Glutamatergic neuron (in vitro differentiated cells): Measurements from ENCODE around the gene DIDO1. TPM values are rescaled to one million over a fixed set of nuclear protein-coding genes. Genes with fewer than 3 reads are reported as not detected.
"Not testable (repeated sequence)": the region's sequence is repeated elsewhere in the genome, so short reads cannot be mapped to it uniquely, and the experiment has no call there.

ENCODE experiments used
- DNase-seq: peaks from one replicate; pipeline ENCODE4 v3.0.0; 2022
- H3K27ac Mint-ChIP-seq: one replicate; pipeline ENCODE4 v1.8.0; 2020; ENCODE audit warnings: mild to moderate bottlenecking, mixed read lengths, inconsistent platforms; ENCODE audit not compliant: unreplicated experiment
- H3K27me3 Mint-ChIP-seq: one replicate; pipeline ENCODE4 v1.8.0; 2020; ENCODE audit warnings: mild to moderate bottlenecking, moderate library complexity, mixed read lengths, inconsistent platforms; ENCODE audit not compliant: unreplicated experiment
- H3K36me3 Mint-ChIP-seq: one replicate; pipeline ENCODE4 v1.8.0; 2020; ENCODE audit warnings: mild to moderate bottlenecking, mixed read lengths, inconsistent platforms; ENCODE audit not compliant: unreplicated experiment
- H3K4me1 Mint-ChIP-seq: one replicate; pipeline ENCODE4 v1.8.0; 2020; ENCODE audit warnings: mild to moderate bottlenecking, low read depth, mixed read lengths, inconsistent platforms; ENCODE audit not compliant: unreplicated experiment
- H3K4me3 Mint-ChIP-seq: one replicate; pipeline ENCODE4 v1.8.0; 2020; ENCODE audit warnings: mild to moderate bottlenecking, mixed read lengths, inconsistent platforms; ENCODE audit not compliant: unreplicated experiment
- H3K9me3 Mint-ChIP-seq: one replicate; pipeline ENCODE4 v1.8.0; 2020; ENCODE audit warnings: mild to moderate bottlenecking, moderate library complexity, mixed read lengths, inconsistent platforms; ENCODE audit not compliant: unreplicated experiment
- total RNA-seq: library from RNA; stranded (reverse); fragmentation: NEBNext Ultra II Directional; extraction: Animal tissue kit (Norgen Biotek cat#: 25700); gene quantifications from one replicate; pipeline ENCODE4 v1.2.1, GENCODE V29; 2021; ENCODE audit not compliant: unreplicated experiment
- TF ChIP-seq, protein P1 (sequence below): fragments of 200-600 bp; sonication (generic); IDR thresholded peaks from one replicate; pipeline ENCODE4 v1.5.0; 2021; ENCODE audit not compliant: partially characterized antibody, unreplicated experiment

The DIDO1 gene
- total RNA-seq, 1 donor from 2014 or later = 77.8 TPM

DNA sequence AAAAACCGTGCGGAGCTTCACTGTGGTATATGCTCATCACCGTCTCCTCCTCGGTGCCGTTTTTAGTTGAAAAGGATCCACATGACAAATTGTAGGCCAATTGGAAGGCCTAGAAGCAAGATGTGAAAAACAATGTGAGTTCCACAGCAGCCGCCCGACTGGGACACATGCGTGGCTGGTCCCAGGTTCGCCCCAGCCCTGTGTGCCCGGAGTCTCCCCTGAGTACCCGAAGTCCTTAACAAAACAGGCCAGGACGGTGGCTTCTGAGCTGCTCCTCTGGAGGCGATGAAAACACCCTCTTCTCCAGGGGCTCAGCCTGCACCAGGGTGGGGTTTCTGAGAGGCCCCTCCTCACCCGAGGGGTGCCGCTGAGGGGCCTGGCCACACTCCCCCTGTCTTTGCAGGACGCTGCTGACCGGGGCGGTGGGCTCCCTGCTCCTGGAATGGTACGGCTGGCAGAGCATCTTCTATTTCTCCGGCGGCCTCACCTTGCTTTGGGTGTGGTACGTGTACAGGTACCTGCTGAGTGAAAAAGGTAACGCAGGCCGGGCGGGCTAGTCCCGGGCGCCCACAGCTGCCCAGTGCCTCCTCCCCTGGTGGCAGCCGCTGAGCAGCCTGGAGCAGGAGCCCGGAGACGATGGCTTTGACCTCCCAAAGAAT is 36.0 kb upstream of the DIDO1 start:
- H3K27me3 Mint-ChIP-seq = peaks cover 3% of the 10 kb centered on the region
- H3K4me3 Mint-ChIP-seq = no peak overlapping the region
- TF ChIP-seq, protein P1, sequence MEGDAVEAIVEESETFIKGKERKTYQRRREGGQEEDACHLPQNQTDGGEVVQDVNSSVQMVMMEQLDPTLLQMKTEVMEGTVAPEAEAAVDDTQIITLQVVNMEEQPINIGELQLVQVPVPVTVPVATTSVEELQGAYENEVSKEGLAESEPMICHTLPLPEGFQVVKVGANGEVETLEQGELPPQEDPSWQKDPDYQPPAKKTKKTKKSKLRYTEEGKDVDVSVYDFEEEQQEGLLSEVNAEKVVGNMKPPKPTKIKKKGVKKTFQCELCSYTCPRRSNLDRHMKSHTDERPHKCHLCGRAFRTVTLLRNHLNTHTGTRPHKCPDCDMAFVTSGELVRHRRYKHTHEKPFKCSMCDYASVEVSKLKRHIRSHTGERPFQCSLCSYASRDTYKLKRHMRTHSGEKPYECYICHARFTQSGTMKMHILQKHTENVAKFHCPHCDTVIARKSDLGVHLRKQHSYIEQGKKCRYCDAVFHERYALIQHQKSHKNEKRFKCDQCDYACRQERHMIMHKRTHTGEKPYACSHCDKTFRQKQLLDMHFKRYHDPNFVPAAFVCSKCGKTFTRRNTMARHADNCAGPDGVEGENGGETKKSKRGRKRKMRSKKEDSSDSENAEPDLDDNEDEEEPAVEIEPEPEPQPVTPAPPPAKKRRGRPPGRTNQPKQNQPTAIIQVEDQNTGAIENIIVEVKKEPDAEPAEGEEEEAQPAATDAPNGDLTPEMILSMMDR = no peak
- H3K36me3 Mint-ChIP-seq = no peaks in the 10 kb centered on the region
- DNase-seq = no peak
- H3K9me3 Mint-ChIP-seq = peaks cover 2% of the 10 kb centered on the region
- no peak overlapping the region for H3K27ac Mint-ChIP-seq
- H3K4me1 Mint-ChIP-seq = peaks cover 3% of the 10 kb centered on the region

DNA sequence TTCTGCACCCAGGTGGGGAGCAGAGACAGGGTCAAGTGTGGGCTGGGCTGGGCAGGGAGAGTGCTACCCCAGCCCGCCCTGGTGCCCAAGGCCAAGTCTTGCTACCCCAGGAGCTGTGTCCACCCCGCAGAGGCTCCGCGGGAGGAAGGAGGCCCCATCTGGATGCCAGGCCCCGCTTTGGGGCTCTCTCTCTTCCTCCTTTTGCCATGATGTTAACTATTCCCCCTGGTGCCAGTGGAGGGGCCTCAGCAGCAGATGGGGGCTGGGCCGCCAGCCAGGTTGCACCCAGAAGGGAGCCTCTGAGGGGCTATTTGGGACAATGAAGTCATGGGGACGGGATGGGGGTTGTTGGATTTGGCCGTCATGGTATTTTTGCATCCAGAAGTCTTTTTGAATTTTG is 35.5 kb upstream of the DIDO1 start:
- Mint-ChIP-seq H3K36me3 (no peaks in the 10 kb centered on the region), H3K27me3 (peaks cover 3% of the 10 kb centered on the region), H3K9me3 (peaks cover 2% of the 10 kb centered on the region), H3K4me1 (peaks cover 3% of the 10 kb centered on the region), H3K4me3 (no peak overlapping the region), H3K27ac (peak overlapping the region; percentile 66)
- TF ChIP-seq, protein P1 = no peak
- DNase-seq = no peak

DNA sequence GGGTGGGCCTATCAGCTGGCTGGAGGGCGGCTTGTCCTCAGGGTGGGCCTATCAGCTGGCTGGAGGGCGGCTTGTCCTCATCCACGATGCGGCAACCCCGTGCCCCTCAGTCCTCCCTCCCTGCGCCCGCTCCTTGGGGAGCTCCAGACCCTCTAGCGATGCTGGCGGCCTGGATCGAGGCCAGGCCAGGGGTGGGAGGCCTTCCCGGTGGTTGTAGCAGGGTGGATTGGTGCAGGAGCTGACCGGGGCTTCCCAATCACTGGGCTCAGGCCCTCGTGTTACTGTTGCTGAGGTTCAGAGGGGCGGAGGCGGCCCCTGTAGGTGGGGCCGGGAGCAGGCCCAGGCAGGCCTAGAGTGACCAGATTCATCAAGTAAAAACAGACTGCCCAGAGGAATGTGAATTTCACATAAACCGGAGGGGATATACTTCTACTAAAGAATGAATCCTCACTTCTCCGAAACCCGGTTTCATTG is 35.0 kb upstream of the DIDO1 start:
- peak overlapping the region; percentile 66 for H3K27ac Mint-ChIP-seq
- peaks cover 3% of the 10 kb centered on the region for H3K27me3 Mint-ChIP-seq
- H3K4me3 Mint-ChIP-seq = no peak overlapping the region
- TF ChIP-seq, protein P1 = no peak
- DNase-seq = peak; percentile 81
- peaks cover 3% of the 10 kb centered on the region for H3K4me1 Mint-ChIP-seq
- H3K9me3 Mint-ChIP-seq = peaks cover 2% of the 10 kb centered on the region
- H3K36me3 Mint-ChIP-seq = no peaks in the 10 kb centered on the region

DNA sequence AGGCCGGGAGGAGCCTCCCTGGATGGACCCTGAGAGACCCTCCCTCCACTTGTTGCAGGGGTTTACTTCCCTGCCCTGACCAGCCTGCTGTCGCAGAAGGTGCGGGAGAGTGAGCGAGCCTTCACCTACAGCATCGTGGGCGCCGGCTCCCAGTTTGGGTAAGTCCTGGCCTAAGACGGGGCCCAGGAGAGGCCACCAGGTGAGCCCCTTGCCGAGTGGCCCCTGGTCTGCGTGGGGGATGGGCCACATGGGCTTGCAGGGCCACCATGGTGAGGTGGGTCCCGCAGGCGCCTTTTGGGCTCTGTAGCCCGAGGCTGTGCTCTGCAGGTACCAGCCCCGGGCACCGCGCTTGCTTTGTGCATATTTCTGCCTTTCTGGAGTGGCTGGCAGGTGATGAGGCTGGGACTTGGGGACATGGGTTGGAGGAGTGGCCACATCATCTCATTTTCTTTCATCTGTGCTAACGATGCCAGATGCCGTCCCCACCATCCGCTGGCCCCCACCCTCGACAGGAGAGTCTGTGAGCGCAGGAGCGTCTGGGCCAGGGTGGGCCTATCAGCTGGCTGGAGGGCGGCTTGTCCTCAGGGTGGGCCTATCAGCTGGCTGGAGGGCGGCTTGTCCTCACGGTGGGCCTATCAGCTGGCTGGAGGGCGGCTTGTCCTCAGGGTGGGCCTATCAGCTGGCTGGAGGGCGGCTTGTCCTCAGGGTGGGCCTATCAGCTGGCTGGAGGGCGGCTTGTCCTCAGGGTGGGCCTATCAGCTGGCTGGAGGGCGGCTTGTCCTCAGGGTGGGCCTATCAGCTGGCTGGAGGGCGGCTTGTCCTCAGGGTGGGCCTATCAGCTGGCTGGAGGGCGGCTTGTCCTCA is 34.4 kb upstream of the DIDO1 start:
- not testable (repeated sequence) for H3K27me3 Mint-ChIP-seq, H3K9me3 Mint-ChIP-seq, H3K36me3 Mint-ChIP-seq, H3K4me1 Mint-ChIP-seq
- peak; percentile 79 for DNase-seq
- Mint-ChIP-seq H3K27ac (peak overlapping the region; percentile 78), H3K4me3 (peak overlapping the region; percentile 42)

DNA sequence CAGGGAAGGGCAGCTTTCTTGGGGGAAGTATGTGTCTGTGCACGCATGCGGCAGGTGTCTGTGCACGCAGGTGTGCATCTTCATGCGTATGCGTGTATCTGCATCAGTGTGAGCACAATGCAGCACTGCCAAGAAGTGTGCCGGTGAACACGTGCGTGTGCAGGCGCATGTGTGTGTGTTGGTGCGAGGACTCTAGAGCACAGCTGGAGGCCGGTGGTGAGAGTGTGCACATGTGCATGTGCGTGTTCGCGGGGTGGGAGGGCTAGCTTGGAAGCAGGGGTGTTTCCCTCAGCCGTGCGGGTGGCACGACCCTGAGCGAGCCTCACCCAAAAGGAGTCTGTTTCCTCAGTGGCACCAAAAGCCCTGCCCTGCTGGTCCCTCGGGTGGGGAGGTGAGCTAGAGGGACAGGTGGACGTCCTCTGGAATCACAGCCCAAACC is 33.7 kb upstream of the DIDO1 start:
- peaks cover 3% of the 10 kb centered on the region for H3K27me3 Mint-ChIP-seq
- no peak overlapping the region for H3K4me3 Mint-ChIP-seq
- no peaks in the 10 kb centered on the region for H3K36me3 Mint-ChIP-seq
- no peaks in the 10 kb centered on the region for H3K4me1 Mint-ChIP-seq
- H3K9me3 Mint-ChIP-seq = peaks cover 2% of the 10 kb centered on the region
- TF ChIP-seq, protein P1 = no peak
- peak overlapping the region; percentile 59 for H3K27ac Mint-ChIP-seq
- no peak for DNase-seq
